Activated naive CD4-positive, alpha-beta T cell treated with anti-CD3 and anti-CD28 coated beads, Interleukin-2, amount 10 ng/mL, durations not matched to agents 7 days and 5 days (primary cell): ENCODE measurements around the gene OR4E1.
"Not testable (repeated sequence)": the region's sequence is repeated elsewhere in the genome, so short reads cannot be mapped to it uniquely, and the experiment has no call there.

Experiments
- CTCF ChIA-PET: fragments of 350-600 bp; sonication (Branson Sonifier 250); formaldehyde crosslinking; loops from one replicate; lab custom pipeline; 2021; ENCODE audit warnings: antibody characterized with exemption; lab: Charles Lee
- DNase-seq: peaks from one replicate; pipeline ENCODE4 v3.0.0-alpha.2; 2020
- H3K27ac Mint-ChIP-seq: one replicate; pipeline ENCODE4 v1.8.0; 2021; ENCODE audit warnings: mild to moderate bottlenecking, moderate library complexity, mixed read lengths
- H3K27me3 Mint-ChIP-seq: one replicate; pipeline ENCODE4 v1.8.0; 2021; ENCODE audit warnings: mild to moderate bottlenecking, mixed read lengths
- H3K36me3 Mint-ChIP-seq: one replicate; pipeline ENCODE4 v1.8.0; 2021; ENCODE audit warnings: mixed read lengths
- H3K4me1 Mint-ChIP-seq: one replicate; pipeline ENCODE4 v1.8.0; 2021; ENCODE audit warnings: mixed read lengths
- H3K4me3 Mint-ChIP-seq: one replicate; pipeline ENCODE4 v1.8.0; 2021; ENCODE audit warnings: mild to moderate bottlenecking, moderate library complexity, mixed read lengths
- H3K9me3 Mint-ChIP-seq: one replicate; pipeline ENCODE4 v1.8.0; 2021; ENCODE audit warnings: mixed read lengths

Gene OR4E1

DNA sequence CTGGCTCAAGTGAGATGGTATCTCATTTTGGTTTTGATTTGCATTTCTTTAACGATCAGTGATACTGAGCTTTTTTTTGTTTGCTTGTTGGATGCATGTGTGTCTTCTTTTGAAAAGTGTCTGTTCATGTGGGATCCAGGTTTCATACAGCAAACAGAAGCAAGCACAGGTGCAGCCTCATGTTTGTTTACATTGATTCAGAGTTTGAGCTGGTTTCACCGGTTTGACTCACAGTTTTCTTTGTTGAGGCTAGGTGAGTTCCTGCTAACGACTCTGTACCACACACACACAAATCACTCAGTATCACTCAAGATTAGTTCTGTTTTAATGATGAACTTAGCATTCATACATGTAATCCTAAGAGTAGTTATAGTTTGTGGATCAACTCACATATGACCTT is 42.5 kb downstream of the OR4E1 start:
- peaks cover 5% of the 10 kb centered on the region for H3K27me3 Mint-ChIP-seq
- no peak overlapping the region for H3K27ac Mint-ChIP-seq
- no peaks in the 10 kb centered on the region for H3K36me3 Mint-ChIP-seq
- DNase-seq, result no peak
- no peaks in the 10 kb centered on the region for H3K4me1 Mint-ChIP-seq
- CTCF ChIA-PET, result no interaction called here
- peaks cover 4% of the 10 kb centered on the region for H3K9me3 Mint-ChIP-seq
- H3K4me3 Mint-ChIP-seq, result no peak overlapping the region

DNA sequence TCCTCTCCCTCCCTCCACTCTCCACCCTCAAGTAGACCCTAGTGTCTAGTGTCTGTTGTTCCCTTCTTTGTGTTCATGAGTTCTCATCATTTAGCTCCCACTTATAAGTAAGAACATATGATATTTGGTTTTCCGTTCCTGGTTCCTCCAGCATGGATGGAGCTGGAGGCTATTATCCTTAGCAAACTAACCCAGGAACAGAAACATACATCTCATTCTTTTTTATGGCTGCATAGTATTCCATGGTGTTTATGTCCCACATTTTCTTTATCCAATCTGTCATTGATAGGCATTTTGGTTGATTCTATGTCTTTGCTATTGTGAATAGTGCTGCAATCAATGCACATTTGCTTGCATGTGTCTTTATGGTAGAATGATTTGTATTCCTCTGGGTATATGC is 43.1 kb downstream of the OR4E1 start:
- H3K36me3 Mint-ChIP-seq, H3K27ac Mint-ChIP-seq, H3K27me3 Mint-ChIP-seq, H3K4me3 Mint-ChIP-seq, DNase-seq, H3K9me3 Mint-ChIP-seq, H3K4me1 Mint-ChIP-seq, CTCF ChIA-PET: not testable (repeated sequence)

DNA sequence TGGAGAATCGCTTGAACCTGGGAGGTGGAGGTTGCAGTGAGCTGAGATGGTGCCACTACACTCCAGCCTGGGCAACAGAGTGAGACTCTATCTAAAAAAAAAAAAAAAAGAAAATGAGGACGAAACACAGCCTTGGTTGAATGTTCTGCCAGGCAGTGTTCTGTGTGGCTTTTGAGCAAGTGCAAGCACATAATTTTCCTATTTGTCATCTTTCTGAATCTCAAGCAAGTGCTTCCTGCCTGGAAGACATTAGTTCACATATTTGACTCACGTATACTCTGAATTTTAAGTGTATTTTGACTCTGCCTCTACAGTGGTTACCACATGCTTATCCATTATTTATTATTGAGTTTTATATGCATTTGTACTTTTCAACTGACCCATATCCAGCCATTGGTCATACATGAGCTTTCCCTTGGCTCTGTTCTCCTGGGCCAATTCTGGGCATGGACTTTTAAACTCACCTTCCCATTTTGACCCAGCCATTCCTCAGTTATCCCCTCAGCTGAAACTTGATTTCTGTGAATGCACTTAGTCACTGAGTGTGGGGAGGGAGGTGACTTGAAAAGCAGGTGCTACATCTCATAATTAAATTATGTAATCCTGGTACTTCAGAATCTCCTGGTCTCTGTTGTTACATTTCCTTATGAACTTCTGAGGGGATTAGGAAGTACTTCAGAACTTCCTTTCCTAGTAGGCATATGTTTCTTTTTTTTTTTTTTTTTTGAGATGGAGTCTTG is 47.0 kb downstream of the OR4E1 start:
- Mint-ChIP-seq H3K27ac (no peak overlapping the region), H3K9me3 (peaks cover 4% of the 10 kb centered on the region), H3K4me1 (no peaks in the 10 kb centered on the region), H3K36me3 (no peaks in the 10 kb centered on the region), H3K27me3 (peaks cover 16% of the 10 kb centered on the region), H3K4me3 (no peak overlapping the region)
- no peak for DNase-seq
- CTCF ChIA-PET, result no interaction called here
